Heart left ventricle (tissue), 13 donors: Measurements from ENCODE around the gene MGLL.

ENCODE experiments used
- CTCF ChIP-seq, 12 donors: fragments of 200-600 bp; sonication (generic) in 4 of 12; IDR thresholded peaks; one replicate each; pipeline versions ENCODE4 v1.5.0 to v1.8.0; 2018 to 2022; ENCODE audit warnings: antibody characterized with exemption in 12 of 12, mild to moderate bottlenecking in 5 of 12
- POLR2A ChIP-seq, 2 donors: fragments of 450-650 bp; IDR thresholded peaks; one replicate each; pipeline ENCODE4 v1.6.1; 2017; ENCODE audit warnings: antibody characterized with exemption in 2 of 2, mild to moderate bottlenecking in 2 of 2, moderate library complexity in 2 of 2
- donor health status: ischemic (EF 13 %, LVEDD 7.1; RV severe dilation, severe dysfunction).
- donor health status: DM: no; HTN: yes; CAD: no.
- donor health status: DM: no; HTN: no; CAD: no.
- donor health status: ischemic (EF 25% LVEDD 6.9; RV normal size, moderate dysfunction).
- donor health status: ischemic (EF 25% LVEDD 5.7; RV mildly dilated, moderate dysfunction).
- donor health status: ischemic (EF 35%, LVEDD 5.7; RV mildly dilated, moderate dysfunction).
- donor health status: nonischemic (EF 11% LVEDD 7.7; RV severe dilation, severe dysfunction).
- donor health status: DM: yes; HTN: yes; CAD: no.
- donor health status: PGD.
- donor health status: ischemic (EF 29% LVEDD 5.4; RV normal size, mild dysfunction).
- donor health status: nonischemic (EF 23%, LVEDD 6.1; RV moderate dilation, normal function).

GRCh38 chr3:127777332-127777731, 45.0 kb downstream of the MGLL start:
- TF ChIP-seq CTCF (IDR thresholded peaks at IDR 0.05), result no peak
- no peak for TF ChIP-seq POLR2A (IDR thresholded peaks at IDR 0.05)
